ENCODE data around the gene FGD4.
"Not testable (repeated sequence)": the region's sequence is repeated elsewhere in the genome, so short reads cannot be mapped to it uniquely, and the experiment has no call there.

FGD4 gene

DNA sequence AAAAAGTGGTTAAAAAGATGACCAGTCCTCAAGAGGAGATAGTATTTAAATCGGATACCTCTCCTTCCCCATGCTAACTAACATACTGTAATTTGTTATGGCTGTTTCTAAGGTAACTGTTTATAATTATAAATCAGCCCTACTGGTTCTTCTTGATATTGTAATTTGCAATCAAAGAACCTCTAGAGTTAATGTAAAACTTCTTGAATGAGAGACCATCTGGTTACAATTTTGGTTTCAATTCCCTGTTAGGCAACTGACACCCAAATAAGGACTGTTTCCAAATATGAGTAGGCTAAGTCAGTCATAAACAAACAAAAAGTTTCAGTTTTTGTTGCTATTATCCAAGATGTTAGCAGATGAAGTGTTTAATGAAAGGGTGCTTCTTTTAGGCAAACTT lies 159.5 kb downstream of the FGD4 start:
- FAIRE-seq (no peak), DNase-seq (ENCODE audit: low spot score) (no peak)

GRCh38 chr12:32559434-32559833 lies 160.1 kb downstream of the FGD4 start:
- DNase-seq (ENCODE audit: low spot score) (no peak), FAIRE-seq (no peak)

- no peak for FAIRE-seq
- no peak for DNase-seq (ENCODE audit: low spot score)
Measured at GRCh38 chr12:32560520-32560919, 161.2 kb downstream of the FGD4 start.

DNA sequence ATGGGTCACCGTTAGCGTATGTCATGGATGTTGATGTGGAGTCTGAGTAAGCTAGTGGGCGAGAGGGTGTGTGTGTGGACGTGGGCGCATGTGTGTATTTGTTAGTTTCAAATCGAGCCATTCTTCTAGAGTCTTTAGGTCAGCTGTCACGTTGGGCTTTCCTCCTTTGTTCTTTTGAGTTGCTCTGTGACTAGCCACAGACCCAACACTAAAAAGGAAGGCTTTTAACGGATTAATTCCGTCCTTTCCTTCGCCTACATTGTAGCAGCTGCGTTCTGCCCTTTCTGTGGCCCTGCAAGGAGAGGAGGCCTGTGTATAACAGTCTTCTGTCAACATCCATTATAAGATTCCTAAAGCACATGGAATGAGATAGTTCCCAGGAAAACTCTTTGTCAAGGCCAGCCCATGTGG lies 162.6 kb downstream of the FGD4 start:
- FAIRE-seq (no peak), DNase-seq (ENCODE audit: low spot score) (no peak)

DNA sequence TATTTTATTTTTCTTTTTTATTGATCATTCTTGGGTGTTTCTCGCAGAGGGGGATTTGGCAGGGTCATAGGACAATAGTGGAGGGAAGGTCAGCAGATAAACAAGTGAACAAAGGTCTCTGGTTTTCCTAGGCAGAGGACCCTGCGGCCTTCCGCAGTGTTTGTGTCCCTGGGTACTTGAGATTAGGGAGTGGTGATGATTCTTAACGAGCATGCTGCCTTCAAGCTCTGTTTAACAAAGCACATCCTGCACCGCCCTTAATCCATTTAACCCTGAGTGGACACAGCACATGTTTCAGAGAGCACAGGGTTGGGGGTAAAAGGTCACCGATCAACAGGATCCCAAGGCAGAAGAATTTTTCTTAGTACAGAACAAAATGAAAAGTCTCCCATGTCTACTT lies 163.1 kb downstream of the FGD4 start:
- not testable (repeated sequence) for FAIRE-seq; DNase-seq (ENCODE audit: low spot score)

- no peak for DNase-seq (ENCODE audit: low spot score)
- peak; percentile 71 for FAIRE-seq
Measured at GRCh38 chr12:32566663-32567295, 167.4 kb downstream of the FGD4 start.

- FAIRE-seq (no peak), DNase-seq (ENCODE audit: low spot score) (no peak)
Measured at GRCh38 chr12:32567296-32567674, 167.9 kb downstream of the FGD4 start.

- DNase-seq (ENCODE audit: low spot score) = peak; percentile 33
- no peak for FAIRE-seq
Measured at GRCh38 chr12:32568228-32568627, 168.9 kb downstream of the FGD4 start.

- no peak for FAIRE-seq
- DNase-seq (ENCODE audit: low spot score) = no peak
Measured at GRCh38 chr12:32569259-32569658, 169.9 kb downstream of the FGD4 start.

- FAIRE-seq (no peak), DNase-seq (ENCODE audit: low spot score) (no peak)
Measured at GRCh38 chr12:32574585-32574984, 175.2 kb downstream of the FGD4 start.

DNA sequence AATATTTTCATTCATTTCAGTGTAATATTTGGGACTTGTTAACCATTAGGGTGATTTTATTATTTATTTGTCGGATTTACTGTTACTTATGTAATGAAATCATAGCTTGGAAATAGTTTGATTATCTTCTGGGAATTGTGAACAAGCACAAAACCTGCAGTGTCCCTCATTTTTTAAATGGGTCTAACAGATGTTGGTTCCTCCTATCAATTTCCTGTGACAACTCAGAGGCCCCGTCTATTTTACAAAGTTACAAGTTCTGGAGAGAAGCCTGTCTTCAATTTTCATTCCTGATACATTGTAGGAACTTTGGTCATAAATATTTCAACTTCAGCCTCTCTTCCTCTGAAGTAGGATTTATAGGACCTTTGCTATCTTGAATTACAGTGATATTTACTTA lies 178.0 kb downstream of the FGD4 start:
- no peak for DNase-seq (ENCODE audit: low spot score)
- FAIRE-seq = no peak

GRCh38 chr12:32583534-32583933 lies 184.2 kb downstream of the FGD4 start:
- no peak for DNase-seq (ENCODE audit: low spot score)
- FAIRE-seq = no peak

- DNase-seq (ENCODE audit: low spot score) (no peak), FAIRE-seq (no peak)
Measured at GRCh38 chr12:32585680-32586079, 186.3 kb downstream of the FGD4 start.

DNA sequence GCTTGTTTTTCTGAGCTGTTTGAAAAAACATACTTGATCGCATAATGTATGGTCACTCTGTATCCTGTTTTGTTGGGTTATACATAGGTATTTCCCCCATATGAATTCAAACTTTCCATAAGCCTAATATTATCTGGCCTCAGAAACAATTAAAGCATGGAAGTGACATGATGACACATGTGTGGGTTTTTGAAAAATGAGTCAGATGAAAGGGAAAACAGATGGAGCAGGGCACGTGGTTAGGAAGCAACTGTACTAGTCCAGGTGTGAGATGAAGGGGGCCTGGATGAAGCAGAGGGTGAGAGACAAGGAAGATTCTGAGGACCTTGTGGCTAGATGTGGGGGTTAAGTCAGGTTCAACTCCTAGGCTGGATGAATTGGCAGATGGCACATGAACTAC lies 187.0 kb downstream of the FGD4 start:
- DNase-seq (ENCODE audit: low spot score) (peak; percentile 50), FAIRE-seq (peak; percentile 23)

- DNase-seq (ENCODE audit: low spot score) = no peak
Measured at GRCh38 chr12:32587581-32588495, 188.5 kb downstream of the FGD4 start.

GRCh38 chr12:32588604-32589003 lies 189.2 kb downstream of the FGD4 start:
- DNase-seq (ENCODE audit: low spot score) = no peak
- FAIRE-seq = no peak

More at GRCh38 chr12:32587581-32588495, 188.5 kb downstream of the FGD4 start:
- FAIRE-seq = no peak

DNA sequence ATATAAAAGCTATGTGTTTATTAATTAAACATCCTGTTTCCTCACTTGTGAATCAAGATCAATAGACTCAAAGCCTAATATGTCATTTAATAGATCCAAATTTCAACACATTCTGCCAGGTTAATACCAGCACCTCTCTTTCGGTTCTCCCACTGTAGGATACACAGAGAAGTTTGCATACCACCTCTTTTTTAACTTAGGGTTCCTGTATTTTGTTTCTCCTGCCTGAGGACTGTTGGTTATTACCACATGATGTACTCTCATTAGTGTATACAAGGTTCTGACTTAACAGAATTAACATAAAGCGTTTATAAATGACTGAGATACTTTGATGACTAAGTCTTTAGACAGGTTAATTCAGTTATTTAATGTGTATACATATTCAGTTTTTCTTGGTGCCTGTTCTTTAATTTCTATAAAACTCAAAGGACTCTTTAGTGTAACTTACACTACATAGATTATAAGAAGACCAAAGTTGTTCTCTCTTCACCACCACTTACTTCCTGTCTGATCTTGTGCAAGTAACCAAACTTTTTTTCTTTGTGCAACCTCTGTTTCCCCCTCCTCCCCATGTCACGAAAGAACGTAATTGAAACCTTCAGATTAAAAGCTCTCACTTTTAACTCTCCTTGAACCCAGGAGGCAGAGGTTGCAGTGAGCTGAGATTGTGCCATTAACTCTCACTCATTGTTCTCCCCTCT lies 190.0 kb downstream of the FGD4 start:
- no peak for DNase-seq (ENCODE audit: low spot score)
- FAIRE-seq = no peak

DNA sequence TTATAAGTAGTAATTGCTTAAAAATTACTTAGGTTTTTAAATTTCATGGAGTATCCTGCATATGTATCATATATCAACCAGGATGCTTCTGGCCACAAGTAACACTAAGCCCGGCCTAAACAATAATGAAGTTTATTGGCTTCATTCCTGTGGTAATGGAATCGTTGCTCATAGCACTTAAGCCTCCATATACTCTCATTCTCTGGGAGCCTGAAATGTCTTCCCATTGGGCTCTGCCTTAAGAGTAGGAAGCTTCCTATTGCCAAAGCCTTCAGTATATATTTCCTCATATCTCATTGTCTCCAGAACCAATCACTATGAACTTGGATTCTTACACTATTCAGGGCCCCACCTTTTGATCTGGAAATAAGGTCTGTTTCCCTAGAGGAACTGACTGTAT lies 195.9 kb downstream of the FGD4 start:
- DNase-seq (ENCODE audit: low spot score) (peak; percentile 18), FAIRE-seq (no peak)

DNA sequence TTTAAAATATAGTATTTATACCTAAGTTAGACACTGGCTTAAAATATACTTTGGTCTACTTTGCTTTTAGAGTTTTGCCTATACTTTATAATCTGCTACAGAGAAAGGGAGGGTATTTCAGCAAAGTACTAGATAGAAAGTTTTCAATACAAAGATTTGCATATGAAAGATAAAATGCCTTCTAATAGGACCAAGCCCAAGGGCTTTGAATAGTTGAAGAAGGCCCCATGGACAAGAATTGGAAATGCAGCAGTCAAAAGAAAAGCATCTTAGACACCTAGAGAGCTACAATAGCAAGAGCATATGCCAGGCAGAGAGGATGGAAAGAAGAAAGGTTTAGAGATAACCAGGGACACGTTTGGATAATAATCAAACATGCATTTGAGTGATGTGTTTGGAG lies 196.7 kb downstream of the FGD4 start:
- FAIRE-seq (no peak), DNase-seq (ENCODE audit: low spot score) (no peak)

DNA sequence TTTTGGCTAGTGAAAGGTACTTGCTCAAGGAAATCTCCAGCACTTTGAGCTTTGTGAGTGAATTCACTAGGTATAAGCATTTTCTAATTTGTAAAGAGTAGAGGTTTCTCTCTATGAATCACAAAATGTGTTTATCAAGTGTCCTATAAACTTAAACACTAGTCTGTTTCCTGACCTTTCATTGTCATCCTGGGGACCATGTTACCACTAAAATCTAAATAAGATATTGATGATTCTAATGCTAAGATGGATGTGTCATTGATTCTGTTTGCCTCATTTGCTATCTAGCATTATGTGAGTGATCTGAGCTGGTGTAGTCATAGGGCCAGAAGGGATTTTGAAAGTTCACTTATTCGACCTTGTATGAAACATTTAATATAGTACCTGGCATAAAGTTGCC lies 199.3 kb downstream of the FGD4 start:
- DNase-seq (ENCODE audit: low spot score) (no peak), FAIRE-seq (no peak)

DNA sequence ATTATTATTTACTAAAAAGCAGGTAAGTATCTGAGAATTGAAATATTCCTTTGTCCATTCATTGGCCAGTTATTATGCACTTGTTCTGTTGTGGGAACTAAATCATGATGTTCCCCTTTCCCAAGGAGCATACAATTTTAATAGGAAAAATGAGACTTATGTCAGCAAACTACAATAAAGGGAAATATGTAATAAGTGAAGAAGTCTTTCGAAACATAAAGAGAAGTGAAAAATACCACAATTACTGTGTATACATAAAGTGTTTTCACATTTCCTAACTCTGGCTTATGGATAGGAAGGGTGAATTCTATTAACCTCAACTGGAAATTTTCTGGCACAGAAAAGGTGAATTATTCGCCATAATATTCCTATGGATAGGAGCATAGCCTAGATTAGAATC lies 201.3 kb downstream of the FGD4 start:
- DNase-seq (ENCODE audit: low spot score) = no peak
- no peak for FAIRE-seq

DNA sequence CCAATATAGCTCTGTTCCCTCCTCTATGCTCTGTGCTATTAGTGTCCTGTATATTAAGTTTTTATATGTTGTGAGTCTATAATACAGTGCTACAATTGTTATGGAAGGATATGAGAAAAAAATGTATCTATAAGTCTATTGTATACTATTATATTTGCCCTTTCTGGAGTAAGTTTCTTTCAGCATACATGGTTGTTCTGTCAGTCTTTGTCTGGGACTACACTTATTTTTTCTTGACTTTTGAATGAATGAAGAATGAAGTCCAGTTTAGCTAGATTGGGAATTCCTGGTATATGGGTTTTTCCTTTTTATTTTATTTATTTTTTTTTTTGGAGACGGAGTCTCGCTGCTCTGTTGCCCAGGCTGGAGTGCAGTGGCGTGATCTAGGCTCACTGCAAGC lies 203.7 kb downstream of the FGD4 start:
- no peak for FAIRE-seq
- DNase-seq (ENCODE audit: low spot score) = no peak

Data from urothelium cell line (cell line).